HG02759 (cell line): ENCODE measurements around the gene MMP24.

Experiments used
- ATAC-seq: cut with Tn5 transposase; IDR thresholded peaks from one replicate; pipeline ENCODE4 v1.9.1; 2021; ENCODE audit warnings: mild to moderate bottlenecking, moderate library complexity; ENCODE audit not compliant: unreplicated experiment

The MMP24 gene

DNA sequence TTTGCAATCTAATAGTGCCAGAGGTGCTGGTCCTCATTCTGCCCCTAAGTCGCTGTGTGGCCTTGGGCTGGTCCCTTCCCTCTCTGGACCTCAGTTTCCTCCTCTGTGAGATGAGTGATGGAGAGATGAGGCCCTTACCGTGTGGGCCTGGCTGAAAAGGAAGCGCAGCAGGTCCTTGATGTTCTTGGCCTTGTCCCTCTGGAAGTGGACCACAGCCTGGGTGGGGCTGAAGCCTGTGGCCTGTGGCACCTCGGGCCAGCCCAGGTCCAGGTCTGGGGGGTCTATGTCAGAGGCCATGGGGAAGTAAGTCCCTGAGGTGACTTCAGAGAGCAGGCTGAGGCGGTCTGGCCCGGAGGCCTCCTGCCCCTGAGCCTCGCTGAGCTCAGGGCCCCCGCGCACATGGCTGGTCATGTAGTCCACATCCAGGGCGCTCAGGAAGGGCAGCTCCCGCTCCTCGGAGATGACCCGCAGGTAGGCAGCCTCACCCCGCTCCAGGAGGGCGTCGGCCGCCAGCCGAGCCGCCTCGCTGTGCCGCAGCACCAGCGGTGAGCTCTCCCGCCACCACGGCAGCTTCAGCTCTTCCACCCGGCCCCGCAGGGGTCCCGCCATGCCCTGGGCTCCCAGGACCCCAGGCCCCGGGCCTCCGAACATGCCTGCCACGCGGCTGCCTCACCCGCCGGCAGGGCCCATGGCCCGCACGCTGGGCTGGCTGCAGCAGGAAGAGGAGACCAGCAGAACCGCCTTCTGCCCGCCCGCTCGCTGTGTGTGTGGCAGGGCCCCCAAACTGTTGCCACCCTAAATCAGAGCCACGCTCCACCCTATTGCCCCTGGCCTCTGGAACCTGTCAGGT is 65.4 kb downstream of the MMP24 start, which contains the start of gene FAM83C:
Gene FAM83C, minus strand, starts transcription at position 772 of the 850 bp plus-strand sequence. Its CDS starts 121 bp downstream, at position 651.
- ATAC-seq: no peak

DNA sequence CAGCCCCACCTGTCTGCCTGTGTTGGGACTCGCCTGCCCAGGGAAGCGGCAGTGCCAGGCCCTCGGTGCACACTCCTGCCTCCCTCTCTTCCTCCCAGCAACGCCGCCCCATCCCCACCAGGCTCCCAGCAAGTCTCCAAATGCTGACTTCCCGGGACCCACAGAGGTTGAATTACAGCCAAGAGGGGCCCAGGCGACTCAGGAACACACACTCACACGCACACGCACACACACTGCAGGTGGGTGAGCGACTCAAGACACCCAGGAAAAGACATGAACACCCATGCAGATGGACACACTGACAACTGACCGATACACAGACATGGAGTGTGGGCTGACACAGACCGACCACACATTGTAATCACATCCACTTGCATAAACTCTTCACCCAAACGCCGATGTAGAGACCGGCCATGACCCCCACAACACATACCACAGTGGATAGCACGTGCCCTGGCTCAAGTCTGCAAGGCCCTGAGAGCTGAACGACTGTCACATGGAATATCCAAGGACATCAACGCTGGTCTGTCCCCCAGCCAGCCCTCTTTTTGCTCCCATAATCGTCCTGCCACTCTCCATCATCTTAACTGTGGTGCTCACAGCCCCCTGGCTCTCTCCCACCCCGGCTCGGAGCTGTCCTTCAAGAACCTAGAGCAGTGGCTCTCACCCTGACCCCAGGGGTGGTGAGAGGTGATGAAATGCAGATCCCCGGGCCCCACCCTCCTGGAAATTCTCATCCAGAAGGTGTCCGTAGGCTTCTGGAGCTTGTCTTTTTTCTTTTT is 66.2 kb downstream of the MMP24 start:
- ATAC-seq: no peak

DNA sequence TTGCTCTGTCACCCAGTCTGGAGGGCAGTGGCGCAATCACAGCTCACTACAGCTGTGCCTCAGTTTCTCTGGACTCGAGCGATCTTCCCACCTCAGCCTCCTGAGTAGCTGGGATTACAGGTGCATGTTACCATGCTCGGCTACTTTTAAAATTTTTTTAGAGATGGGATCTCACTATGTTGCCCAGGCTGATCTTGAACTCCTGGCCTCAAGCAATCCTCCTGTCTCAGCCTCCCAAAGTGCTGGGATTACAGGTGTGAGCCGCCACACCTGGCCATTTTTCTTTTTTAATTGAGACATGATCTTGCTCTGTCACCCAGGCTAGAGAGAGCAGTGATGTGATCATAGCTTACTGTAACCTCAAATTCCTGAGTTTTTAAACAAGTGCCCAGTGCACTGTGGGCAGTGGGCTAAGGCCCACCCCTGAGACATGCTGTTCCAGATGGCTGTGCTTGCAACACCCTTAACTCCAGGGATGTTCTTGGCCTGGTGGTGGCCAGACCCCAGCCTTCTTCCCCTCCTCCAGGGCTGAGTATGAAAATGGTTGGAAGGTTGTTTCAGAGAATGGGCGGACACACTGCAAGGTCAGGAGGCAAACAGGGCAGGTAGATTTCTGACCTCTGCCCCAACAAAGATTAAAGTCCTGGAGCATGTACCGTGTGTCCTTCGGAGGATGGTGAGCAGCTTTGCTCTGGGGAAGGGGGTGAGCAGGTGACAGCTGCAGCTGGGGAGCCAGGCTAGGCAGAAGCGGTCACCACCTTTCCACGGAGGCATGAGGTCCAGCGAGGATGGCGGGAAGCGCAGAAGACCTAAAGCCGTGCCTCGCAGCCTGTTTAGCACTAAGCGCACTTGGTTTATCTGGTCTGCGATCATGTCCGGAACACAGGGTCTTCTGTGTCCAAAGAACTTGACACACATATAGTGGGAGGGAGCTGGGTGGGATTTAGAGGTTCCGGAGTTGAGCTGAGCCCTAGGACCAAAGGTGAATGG is 67.1 kb downstream of the MMP24 start:
- ATAC-seq: no peak

- ATAC-seq: no peak
Measured at GRCh38 chr20:35294293-35294685, 67.8 kb downstream of the MMP24 start.

GRCh38 chr20:35295058-35295457 is 68.6 kb downstream of the MMP24 start:
- ATAC-seq: no peak

- ATAC-seq: no peak
Measured at GRCh38 chr20:35295674-35296073, 69.2 kb downstream of the MMP24 start.

DNA sequence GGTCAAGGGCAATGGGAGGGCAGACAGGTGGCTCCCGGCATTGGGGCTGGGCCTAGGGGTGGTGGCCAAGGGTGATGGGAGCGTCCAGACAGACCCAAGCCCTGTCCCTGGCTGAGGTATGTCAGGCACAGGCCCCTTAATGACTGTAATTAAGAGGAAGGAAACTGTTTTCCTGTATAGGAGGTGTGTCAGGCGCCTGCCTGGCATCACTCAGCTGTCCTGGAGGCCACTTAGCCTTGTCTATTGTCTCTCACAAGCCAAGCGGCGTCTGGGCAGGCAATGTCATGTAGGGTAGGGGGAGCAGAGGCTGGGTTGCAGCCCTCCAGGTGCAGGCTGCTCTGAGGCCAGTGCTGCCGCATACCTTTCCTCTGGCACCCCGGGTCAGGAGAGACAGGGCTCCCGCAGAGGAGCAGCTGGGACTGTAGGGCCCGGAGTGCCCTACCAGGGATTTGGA is 69.6 kb downstream of the MMP24 start:
- no peak for ATAC-seq

DNA sequence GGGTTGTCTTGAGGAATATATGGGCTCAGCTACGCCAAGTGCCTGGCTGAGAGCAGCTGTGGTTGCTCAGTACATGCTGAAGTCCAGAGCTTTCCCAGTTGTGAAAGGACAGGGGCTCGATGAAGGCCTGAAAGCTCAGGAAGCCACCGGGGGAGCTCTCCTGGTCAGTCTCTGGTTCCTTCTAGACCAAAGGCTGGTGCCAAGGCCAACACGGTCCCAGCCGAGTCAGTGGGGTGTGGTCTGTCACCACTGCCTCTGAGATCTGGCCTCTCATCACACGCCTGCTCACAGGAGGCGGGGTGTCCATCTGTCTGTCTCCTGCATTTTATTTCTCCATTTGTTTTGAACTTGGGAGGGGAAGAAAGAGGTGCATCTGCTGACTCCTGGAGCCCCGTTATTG is 70.7 kb downstream of the MMP24 start:
- ATAC-seq: no peak

- ATAC-seq: no peak
Measured at GRCh38 chr20:35297740-35298139, 71.2 kb downstream of the MMP24 start.

- ATAC-seq: no peak
Measured at GRCh38 chr20:35298264-35298663, 71.8 kb downstream of the MMP24 start.

- ATAC-seq: no peak
Measured at GRCh38 chr20:35299780-35300179, 73.3 kb downstream of the MMP24 start.

- no peak for ATAC-seq
Measured at GRCh38 chr20:35300469-35301262, 74.2 kb downstream of the MMP24 start.

DNA sequence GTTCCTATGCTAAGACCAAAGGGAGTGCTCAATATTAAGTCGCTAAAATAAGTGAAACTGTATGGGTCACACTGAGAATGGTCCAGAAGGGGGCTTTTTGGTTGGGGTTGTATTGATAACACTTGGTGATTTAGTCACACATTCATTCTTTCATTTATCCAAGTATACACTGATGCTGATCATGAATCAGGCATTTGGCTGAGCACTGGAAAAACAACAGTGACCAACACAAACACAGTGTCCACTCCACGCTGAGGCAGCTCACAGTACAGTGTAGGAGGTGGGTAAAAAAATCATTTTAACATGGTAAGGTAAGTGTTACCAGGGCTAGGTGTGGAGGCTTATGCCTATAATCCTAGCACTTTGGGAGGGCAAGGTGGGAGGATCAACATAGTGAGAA is 74.9 kb downstream of the MMP24 start:
- ATAC-seq: no peak

GRCh38 chr20:35302421-35303335 is 76.2 kb downstream of the MMP24 start:
- no peak for ATAC-seq

- no peak for ATAC-seq
Measured at GRCh38 chr20:35303382-35303734, 76.9 kb downstream of the MMP24 start.

DNA sequence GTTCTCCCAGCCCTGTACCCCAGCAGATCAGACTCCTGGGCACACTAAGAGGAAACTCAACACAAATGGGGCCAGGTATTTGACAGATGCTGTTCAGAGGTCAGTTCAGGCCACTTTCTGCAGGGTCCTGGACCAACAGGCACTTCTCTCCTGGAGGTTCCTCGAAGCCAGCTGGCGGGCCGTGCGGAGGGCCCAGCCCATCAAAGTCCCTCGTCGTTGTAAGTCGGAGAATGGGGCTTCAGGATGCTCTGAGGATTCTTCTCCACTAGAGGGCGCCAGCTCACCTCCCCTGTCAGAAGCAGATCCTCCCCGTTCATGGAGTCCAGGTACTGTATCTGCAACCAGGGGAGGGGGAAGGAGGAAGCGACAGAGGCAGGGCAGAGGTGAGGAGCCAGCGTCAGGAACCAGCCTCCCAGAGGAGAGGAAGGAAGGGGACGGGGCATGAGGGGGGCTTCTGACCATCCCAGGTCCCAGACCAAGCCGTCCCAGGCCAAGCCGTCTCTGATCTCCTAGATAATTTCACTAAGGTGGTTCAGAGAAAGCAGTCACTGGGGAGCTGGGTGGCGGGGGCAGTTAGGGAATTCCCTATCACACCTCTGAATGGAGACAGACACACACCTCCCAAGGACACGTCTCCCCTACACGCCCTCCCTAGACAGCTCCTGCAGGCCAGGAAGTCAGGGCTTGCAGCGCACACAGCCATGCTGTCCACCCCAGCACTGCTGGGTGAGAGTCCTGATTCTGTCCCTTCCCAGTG is 77.4 kb downstream of the MMP24 start:
- ATAC-seq: peak; percentile 64

GRCh38 chr20:35304956-35305355 is 78.5 kb downstream of the MMP24 start:
- no peak for ATAC-seq
